Measurements from ENCODE around the gene ZNF263. TPM values are rescaled to one million over a fixed set of nuclear protein-coding genes. Genes with fewer than 3 reads are reported as not detected.

ZNF263 gene
- total RNA-seq, 1 donor from 2014 or later, result 34.7 TPM

DNA sequence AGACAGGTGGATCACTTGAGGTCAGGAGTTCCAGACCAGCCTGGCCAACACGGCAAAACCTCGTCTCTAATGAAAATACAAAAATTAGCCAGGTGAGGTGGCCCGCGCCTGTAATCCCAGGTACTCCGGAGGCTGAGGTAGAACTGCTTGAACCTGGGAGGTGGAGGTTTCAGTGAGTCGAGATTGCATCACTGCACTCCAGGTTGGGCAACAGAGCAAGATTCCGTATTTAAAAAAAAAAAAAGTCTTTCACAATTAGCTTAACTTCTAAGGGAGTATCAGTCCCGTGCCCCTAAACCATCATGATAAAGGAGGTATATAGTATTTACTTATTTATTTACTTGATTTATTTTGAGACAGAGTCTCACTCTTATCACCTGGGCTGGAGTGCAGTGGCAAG lies 23.5 kb upstream of the ZNF263 start:
- Histone ChIP-seq H4K20me1 (ENCODE audit: insufficient read depth, low read length) (no peaks in the 10 kb centered on the region), H2AFZ (ENCODE audit: low read depth, low read length) (no peak overlapping the region), H3K4me2 (ENCODE audit: low read length) (no peak overlapping the region), H3K27me3 (ENCODE audit: insufficient read depth, low read length) (no peaks in the 10 kb centered on the region), H3K4me3 (ENCODE audit: insufficient read depth, low read depth, low read length) (no peak overlapping the region), H3K79me2 (ENCODE audit: insufficient read depth, low read length) (no peaks in the 10 kb centered on the region), H3K4me1 (ENCODE audit: insufficient read depth, low read length) (peaks cover 4% of the 10 kb centered on the region), H3K9ac (ENCODE audit: low read length) (no peak overlapping the region), H3K36me3 (ENCODE audit: insufficient read depth, low read length) (no peaks in the 10 kb centered on the region), H3K27ac (ENCODE audit: low read depth, low read length) (no peak overlapping the region), H3K9me3 (ENCODE audit: insufficient read depth, low read depth, low read length) (no peaks in the 10 kb centered on the region)
- Mint-ChIP-seq H3K27ac (ENCODE audit: unreplicated experiment) (no peak overlapping the region), H3K27me3 (ENCODE audit: low read depth, unreplicated experiment) (peaks cover 28% of the 10 kb centered on the region), H3K36me3 (ENCODE audit: low read depth, unreplicated experiment) (peaks cover 2% of the 10 kb centered on the region), H3K4me1 (ENCODE audit: low read depth, unreplicated experiment) (no peaks in the 10 kb centered on the region), H3K9me3 (ENCODE audit: unreplicated experiment) (peaks cover 10% of the 10 kb centered on the region), H3K4me3 (ENCODE audit: unreplicated experiment) (no peak overlapping the region)
- FAIRE-seq (no peak), DNase-seq (ENCODE audit: low read depth) (no peak)
- TF ChIP-seq, protein P1, sequence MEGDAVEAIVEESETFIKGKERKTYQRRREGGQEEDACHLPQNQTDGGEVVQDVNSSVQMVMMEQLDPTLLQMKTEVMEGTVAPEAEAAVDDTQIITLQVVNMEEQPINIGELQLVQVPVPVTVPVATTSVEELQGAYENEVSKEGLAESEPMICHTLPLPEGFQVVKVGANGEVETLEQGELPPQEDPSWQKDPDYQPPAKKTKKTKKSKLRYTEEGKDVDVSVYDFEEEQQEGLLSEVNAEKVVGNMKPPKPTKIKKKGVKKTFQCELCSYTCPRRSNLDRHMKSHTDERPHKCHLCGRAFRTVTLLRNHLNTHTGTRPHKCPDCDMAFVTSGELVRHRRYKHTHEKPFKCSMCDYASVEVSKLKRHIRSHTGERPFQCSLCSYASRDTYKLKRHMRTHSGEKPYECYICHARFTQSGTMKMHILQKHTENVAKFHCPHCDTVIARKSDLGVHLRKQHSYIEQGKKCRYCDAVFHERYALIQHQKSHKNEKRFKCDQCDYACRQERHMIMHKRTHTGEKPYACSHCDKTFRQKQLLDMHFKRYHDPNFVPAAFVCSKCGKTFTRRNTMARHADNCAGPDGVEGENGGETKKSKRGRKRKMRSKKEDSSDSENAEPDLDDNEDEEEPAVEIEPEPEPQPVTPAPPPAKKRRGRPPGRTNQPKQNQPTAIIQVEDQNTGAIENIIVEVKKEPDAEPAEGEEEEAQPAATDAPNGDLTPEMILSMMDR (IDR thresholded peaks at IDR 0.05; ENCODE audit: insufficient read depth, low read depth, low read length), result no peak
- no peak for TF ChIP-seq EZH2 (IDR thresholded peaks at IDR 0.05; ENCODE audit: insufficient read depth, low read length)

DNA sequence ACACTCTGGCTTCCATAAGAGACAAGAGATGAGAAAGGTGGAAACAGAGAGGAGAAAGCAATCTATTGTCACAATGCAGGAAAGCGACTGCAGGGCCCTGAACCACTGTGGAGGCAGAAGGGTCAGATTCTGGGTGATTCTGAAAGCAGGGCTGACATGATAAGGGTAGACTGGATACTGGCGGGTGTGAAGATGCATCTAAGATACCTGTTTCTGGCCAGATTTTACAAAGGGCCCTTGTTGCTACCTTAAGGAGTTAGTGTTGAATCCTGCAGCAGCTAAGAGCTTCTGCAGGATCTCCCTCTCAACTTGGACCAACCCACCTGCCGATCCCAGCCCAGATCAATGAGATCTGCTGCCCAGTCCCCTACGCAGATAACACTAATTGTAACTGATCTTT lies 20.8 kb upstream of the ZNF263 start:
- Histone ChIP-seq H4K20me1 (ENCODE audit: insufficient read depth, low read length) (no peaks in the 10 kb centered on the region), H3K27ac (ENCODE audit: low read depth, low read length) (no peak overlapping the region), H2AFZ (ENCODE audit: low read depth, low read length) (no peak overlapping the region), H3K27me3 (ENCODE audit: insufficient read depth, low read length) (no peaks in the 10 kb centered on the region), H3K36me3 (ENCODE audit: insufficient read depth, low read length) (no peaks in the 10 kb centered on the region), H3K4me1 (ENCODE audit: insufficient read depth, low read length) (peaks cover 5% of the 10 kb centered on the region), H3K9me3 (ENCODE audit: insufficient read depth, low read depth, low read length) (no peaks in the 10 kb centered on the region), H3K79me2 (ENCODE audit: insufficient read depth, low read length) (no peaks in the 10 kb centered on the region), H3K4me2 (ENCODE audit: low read length) (no peak overlapping the region), H3K4me3 (ENCODE audit: insufficient read depth, low read depth, low read length) (no peak overlapping the region), H3K9ac (ENCODE audit: low read length) (no peak overlapping the region)
- H3K36me3 Mint-ChIP-seq (ENCODE audit: low read depth, unreplicated experiment), result peaks cover 3% of the 10 kb centered on the region
- peaks cover 22% of the 10 kb centered on the region for H3K27me3 Mint-ChIP-seq (ENCODE audit: low read depth, unreplicated experiment)
- no peak for FAIRE-seq
- H3K27ac Mint-ChIP-seq (ENCODE audit: unreplicated experiment), result no peak overlapping the region
- DNase-seq (ENCODE audit: low read depth), result no peak
- H3K4me3 Mint-ChIP-seq (ENCODE audit: unreplicated experiment), result peak overlapping the region; percentile 60
- H3K4me1 Mint-ChIP-seq (ENCODE audit: low read depth, unreplicated experiment), result no peaks in the 10 kb centered on the region
- no peak for TF ChIP-seq EZH2 (IDR thresholded peaks at IDR 0.05; ENCODE audit: insufficient read depth, low read length)
- TF ChIP-seq, protein P1 (IDR thresholded peaks at IDR 0.05; ENCODE audit: insufficient read depth, low read depth, low read length), result no peak
- H3K9me3 Mint-ChIP-seq (ENCODE audit: unreplicated experiment), result peaks cover 8% of the 10 kb centered on the region

GRCh38 chr16:3264137-3265036 lies 18.9 kb upstream of the ZNF263 start:
- peak overlapping the region; percentile 84 for H3K9ac ChIP-seq (ENCODE audit: low read length)
- H3K27ac ChIP-seq (ENCODE audit: low read depth, low read length), result peak overlapping the region; percentile 84
- Mint-ChIP-seq H3K4me3 (ENCODE audit: unreplicated experiment) (peak overlapping the region; percentile 82), H3K36me3 (ENCODE audit: low read depth, unreplicated experiment) (peaks cover 3% of the 10 kb centered on the region), H3K4me1 (ENCODE audit: low read depth, unreplicated experiment) (no peaks in the 10 kb centered on the region), H3K27ac (ENCODE audit: unreplicated experiment) (peak overlapping the region; percentile 34), H3K9me3 (ENCODE audit: unreplicated experiment) (peaks cover 8% of the 10 kb centered on the region), H3K27me3 (ENCODE audit: low read depth, unreplicated experiment) (peaks cover 20% of the 10 kb centered on the region)
- H3K4me3 ChIP-seq (ENCODE audit: insufficient read depth, low read depth, low read length), result peak overlapping the region; percentile 82
- TF ChIP-seq, protein P1 (IDR thresholded peaks at IDR 0.05; ENCODE audit: insufficient read depth, low read depth, low read length), result no peak
- TF ChIP-seq EZH2 (IDR thresholded peaks at IDR 0.05; ENCODE audit: insufficient read depth, low read length), result no peak
- peak overlapping the region; percentile 55 for H2AFZ ChIP-seq (ENCODE audit: low read depth, low read length)
- DNase-seq (ENCODE audit: low read depth), result peak; percentile 97
- no peak for FAIRE-seq
- H3K4me1 ChIP-seq (ENCODE audit: insufficient read depth, low read length), result peaks cover 5% of the 10 kb centered on the region
- no peaks in the 10 kb centered on the region for H3K36me3 ChIP-seq (ENCODE audit: insufficient read depth, low read length)
- no peaks in the 10 kb centered on the region for H3K27me3 ChIP-seq (ENCODE audit: insufficient read depth, low read length)
- no peaks in the 10 kb centered on the region for H3K79me2 ChIP-seq (ENCODE audit: insufficient read depth, low read length)
- no peaks in the 10 kb centered on the region for H4K20me1 ChIP-seq (ENCODE audit: insufficient read depth, low read length)
- peak overlapping the region; percentile 81 for H3K4me2 ChIP-seq (ENCODE audit: low read length)
- no peaks in the 10 kb centered on the region for H3K9me3 ChIP-seq (ENCODE audit: insufficient read depth, low read depth, low read length)

Measured in astrocyte (in vitro differentiated cells and primary cell).